Heart left ventricle (tissue), 13 donors: ENCODE results near the gene KIRREL3.

Experiments used
- POLR2A ChIP-seq, 2 donors: fragments of 450-650 bp; IDR thresholded peaks; one replicate each; pipeline ENCODE4 v1.6.1; 2017; ENCODE audit warnings: antibody characterized with exemption in 2 of 2, mild to moderate bottlenecking in 2 of 2, moderate library complexity in 2 of 2
- TF ChIP-seq, protein P1 (sequence below), 12 donors: fragments of 200-600 bp; sonication (generic) in 4 of 12; IDR thresholded peaks; one replicate each; pipeline versions ENCODE4 v1.5.0 to v1.8.0; 2018 to 2022; ENCODE audit warnings: antibody characterized with exemption in 12 of 12, mild to moderate bottlenecking in 5 of 12
- donor health status: ischemic (EF 13 %, LVEDD 7.1; RV severe dilation, severe dysfunction).
- donor health status: DM: no; HTN: yes; CAD: no.
- donor health status: DM: no; HTN: no; CAD: no.
- donor health status: ischemic (EF 25% LVEDD 6.9; RV normal size, moderate dysfunction).
- donor health status: ischemic (EF 25% LVEDD 5.7; RV mildly dilated, moderate dysfunction).
- donor health status: ischemic (EF 35%, LVEDD 5.7; RV mildly dilated, moderate dysfunction).
- donor health status: nonischemic (EF 11% LVEDD 7.7; RV severe dilation, severe dysfunction).
- donor health status: DM: yes; HTN: yes; CAD: no.
- donor health status: PGD.
- donor health status: ischemic (EF 29% LVEDD 5.4; RV normal size, mild dysfunction).
- donor health status: nonischemic (EF 23%, LVEDD 6.1; RV moderate dilation, normal function).

- TF ChIP-seq, protein P1, sequence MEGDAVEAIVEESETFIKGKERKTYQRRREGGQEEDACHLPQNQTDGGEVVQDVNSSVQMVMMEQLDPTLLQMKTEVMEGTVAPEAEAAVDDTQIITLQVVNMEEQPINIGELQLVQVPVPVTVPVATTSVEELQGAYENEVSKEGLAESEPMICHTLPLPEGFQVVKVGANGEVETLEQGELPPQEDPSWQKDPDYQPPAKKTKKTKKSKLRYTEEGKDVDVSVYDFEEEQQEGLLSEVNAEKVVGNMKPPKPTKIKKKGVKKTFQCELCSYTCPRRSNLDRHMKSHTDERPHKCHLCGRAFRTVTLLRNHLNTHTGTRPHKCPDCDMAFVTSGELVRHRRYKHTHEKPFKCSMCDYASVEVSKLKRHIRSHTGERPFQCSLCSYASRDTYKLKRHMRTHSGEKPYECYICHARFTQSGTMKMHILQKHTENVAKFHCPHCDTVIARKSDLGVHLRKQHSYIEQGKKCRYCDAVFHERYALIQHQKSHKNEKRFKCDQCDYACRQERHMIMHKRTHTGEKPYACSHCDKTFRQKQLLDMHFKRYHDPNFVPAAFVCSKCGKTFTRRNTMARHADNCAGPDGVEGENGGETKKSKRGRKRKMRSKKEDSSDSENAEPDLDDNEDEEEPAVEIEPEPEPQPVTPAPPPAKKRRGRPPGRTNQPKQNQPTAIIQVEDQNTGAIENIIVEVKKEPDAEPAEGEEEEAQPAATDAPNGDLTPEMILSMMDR (IDR thresholded peaks at IDR 0.05), result no peak
- TF ChIP-seq POLR2A (IDR thresholded peaks at IDR 0.05), result no peak
These were observed 319.9 kb downstream of the KIRREL3 start for GRCh38 chr11:126680700-126681099.
